Frontal cortex (tissue), 4 donors: ENCODE results near the gene USP28. TPM values are rescaled to one million over a fixed set of nuclear protein-coding genes. Genes with fewer than 3 reads are reported as not detected.
"Not testable (repeated sequence)": the region's sequence is repeated elsewhere in the genome, so short reads cannot be mapped to it uniquely, and the experiment has no call there.

Experiments
- DNase-seq, 2 donors: peaks; one replicate each; pipeline ENCODE4 v3.0.0; 2012; ENCODE audit warnings: low spot score in 2 of 2
- FAIRE-seq: peaks from 2 replicates; lab custom pipeline; 2012; peaks lifted over from hg19 to GRCh38; lab: Jason Lieb, UNC
- small RNA-seq: library from RNA; depleted of rRNA; stranded (forward); fragments of <200 nt; gene quantifications from one replicate; pipeline ENCODE3, GENCODE V24; 2014
- total RNA-seq: library from RNA; depleted of rRNA; stranded (reverse); fragments of >200 nt; gene quantifications from one replicate; pipeline ENCODE4 v1.2.3, GENCODE V29; 2014
- donor health status: control.
- donor health status: control.
- donor health status: control.

The USP28 gene
- total RNA-seq, 1 donor from 2014 or later = 28.1 TPM

DNA sequence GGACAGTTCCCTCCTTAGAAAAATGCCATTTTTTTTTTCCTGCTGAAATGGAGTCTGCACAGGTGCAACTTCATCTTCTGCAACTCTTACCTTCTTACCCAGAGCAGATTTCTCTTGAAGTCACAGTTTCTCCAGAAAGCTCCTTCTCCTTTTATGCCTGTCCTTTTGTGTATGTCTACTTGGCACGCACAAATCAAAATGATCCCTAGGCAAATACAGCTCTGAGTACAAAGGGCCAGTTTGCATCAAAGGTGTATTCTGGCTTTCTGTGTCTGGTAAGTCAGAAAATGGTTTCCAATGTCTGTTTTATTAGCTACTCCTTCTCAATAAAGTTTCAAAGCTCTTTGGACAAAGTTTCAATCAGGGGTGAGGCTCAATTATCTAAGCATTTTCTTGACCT lies 93.2 kb downstream of the USP28 start:
- no peak for DNase-seq
- FAIRE-seq = no peak

- FAIRE-seq = no peak
- no peak for DNase-seq
These were observed 93.7 kb downstream of the USP28 start for GRCh38 chr11:113781682-113782081.

DNA sequence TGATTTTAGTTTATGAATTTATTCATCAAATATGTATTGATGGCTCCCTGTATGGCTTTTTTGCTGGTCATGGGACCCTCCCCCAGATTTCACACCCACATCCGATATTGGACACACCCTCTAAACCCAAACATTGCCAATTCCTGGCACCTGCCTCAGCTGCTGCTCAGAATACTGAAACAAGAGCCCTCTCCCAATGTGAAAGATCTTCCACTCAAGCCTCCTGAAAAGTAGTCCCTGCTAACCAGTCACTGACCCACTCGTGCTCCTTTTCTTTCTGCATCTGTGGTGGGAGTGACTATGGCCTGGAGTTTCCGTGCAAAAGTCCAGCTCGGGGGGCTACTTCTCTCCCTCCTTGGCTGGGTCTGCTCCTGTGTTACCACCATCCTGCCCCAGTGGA lies 95.9 kb downstream of the USP28 start, which contains the start of gene CLDN25:
CLDN25 (plus strand) TSS at position 301 of the 400 bp plus-strand sequence; CDS start at position 301, 0 bp downstream.
- FAIRE-seq (no peak), DNase-seq (no peak)

DNA sequence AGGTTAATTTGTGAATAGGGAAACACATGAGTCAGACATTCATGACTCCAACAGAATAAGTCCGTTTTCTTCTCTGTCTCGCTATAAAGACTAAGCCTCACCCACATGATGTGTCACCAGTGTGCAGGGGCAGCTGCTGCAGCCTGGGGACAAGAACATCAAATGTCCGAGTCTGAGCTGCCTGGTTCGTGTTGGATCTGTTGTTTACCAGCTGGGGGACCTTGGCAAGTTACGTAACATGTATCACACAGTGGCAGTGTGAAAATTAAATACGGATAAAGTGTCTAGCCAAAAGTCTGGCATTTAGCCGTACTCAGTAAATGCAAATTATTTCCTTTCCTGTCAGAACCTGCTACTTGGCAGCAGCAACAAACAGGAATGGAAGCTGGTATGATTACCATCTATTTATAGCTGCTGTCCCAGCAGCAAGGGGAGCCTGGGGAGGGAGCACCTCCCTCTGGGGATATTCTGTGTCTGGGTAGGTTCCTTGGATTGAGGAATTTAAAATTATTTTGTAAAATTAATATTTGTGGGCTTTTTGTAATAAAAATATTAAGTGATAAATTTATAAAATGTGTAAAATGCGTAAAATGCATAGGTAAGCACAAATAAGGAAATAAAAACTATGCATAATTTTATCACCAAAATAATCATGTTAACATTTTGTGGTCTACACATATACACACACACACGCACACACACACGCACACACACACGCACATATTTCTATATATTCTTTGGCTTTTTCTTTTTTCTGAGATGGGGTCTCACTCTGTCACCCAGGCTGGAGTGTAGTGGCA lies 97.1 kb downstream of the USP28 start:
- no peak for FAIRE-seq
- peak in 1 of 2 donors; percentile 56 for DNase-seq

- peak; percentile 51 for FAIRE-seq
- DNase-seq = no peak
These were observed 101.2 kb downstream of the USP28 start for GRCh38 chr11:113774174-113774503.

GRCh38 chr11:113773416-113774173 lies 101.8 kb downstream of the USP28 start, which contains the start of gene ZW10:
ZW10 (minus strand) TSS chr11:113773692; CDS start chr11:113773666, 26 bp downstream.
- FAIRE-seq (no peak), DNase-seq (peak; percentile 70 to 82)

DNA sequence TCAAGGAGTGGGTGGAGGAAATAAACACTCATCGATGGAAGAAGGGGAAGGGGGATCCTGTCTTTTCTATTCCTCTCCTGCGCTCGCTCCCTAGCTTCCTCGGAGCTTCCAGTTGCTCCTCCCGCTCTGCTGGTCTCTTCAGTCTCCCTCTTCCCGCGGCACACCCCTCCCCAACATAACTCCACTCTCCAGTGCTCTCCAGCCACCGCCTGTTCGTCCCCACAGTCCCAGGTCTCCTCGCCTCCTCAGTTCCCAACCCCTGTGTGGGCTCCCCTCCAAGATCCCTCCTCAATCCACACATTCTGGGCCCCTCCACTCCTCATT lies 102.3 kb downstream of the USP28 start:
- DNase-seq = no peak
- FAIRE-seq = no peak

GRCh38 chr11:113771964-113772363 lies 103.4 kb downstream of the USP28 start:
- FAIRE-seq = no peak
- DNase-seq = no peak

GRCh38 chr11:113764527-113765219 lies 110.7 kb downstream of the USP28 start:
- FAIRE-seq = no peak
- no peak for DNase-seq

DNA sequence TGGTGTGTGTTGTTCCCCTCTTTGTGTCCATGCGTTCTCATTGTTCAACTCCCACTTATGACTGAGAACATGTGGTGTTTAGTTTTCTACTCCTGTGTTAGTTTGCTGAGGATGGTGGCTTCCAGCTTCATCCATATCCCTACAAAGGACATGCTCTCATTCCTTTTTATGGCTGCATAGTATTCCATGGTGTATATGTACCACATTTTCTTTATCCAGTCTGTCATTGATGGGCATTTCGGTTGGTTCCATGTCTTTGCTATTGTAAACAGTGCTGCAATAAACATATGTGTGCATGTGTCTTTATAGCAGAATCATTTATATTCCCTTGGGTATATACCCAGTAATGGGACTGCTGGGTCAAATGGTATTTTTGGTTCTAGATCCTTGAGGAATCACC lies 112.3 kb downstream of the USP28 start:
- DNase-seq, FAIRE-seq: not testable (repeated sequence)

GRCh38 chr11:113760241-113760640 lies 115.1 kb downstream of the USP28 start:
- FAIRE-seq = no peak
- no peak for DNase-seq

GRCh38 chr11:113752932-113753331 lies 122.4 kb downstream of the USP28 start:
- DNase-seq = no peak
- FAIRE-seq = no peak

Small RNA genes within 50 kb of the gene (small RNA-seq; reads per million reads assigned to genes)
- gene LRRC37A13P (not detected), gene RNU6-1107P (not detected), gene RPS29P19 (not detected)

Other genes starting within 250 kb of the USP28 start
- gene TMPRSS5, start 169.3 kb downstream of the USP28 start, total RNA-seq = 0.41 TPM
- 12.6 TPM for gene ZW10, start 101.9 kb downstream of the USP28 start, total RNA-seq
- gene CLDN25, start 95.8 kb downstream of the USP28 start, total RNA-seq = not detected
- gene HTR3B, start 29.2 kb upstream of the USP28 start, total RNA-seq = 0.41 TPM
- gene HTR3A, start 99.5 kb upstream of the USP28 start, total RNA-seq = 1.2 TPM
- gene ZBTB16, start 184.1 kb upstream of the USP28 start, total RNA-seq = 3.7 TPM